Pancreas (tissue), 10 donors: ENCODE measurements around the gene RNF11. TPM values are rescaled to one million over a fixed set of nuclear protein-coding genes. Genes with fewer than 3 reads are reported as not detected.

Experiments used
- ATAC-seq, 4 donors: fragments of 200-7000 bp; cut with Tn5 transposase; one replicate each; pipeline versions ENCODE4 v1.8.0 to v1.9.1; 2020; ENCODE audit warnings: mild to moderate bottlenecking in 4 of 4, moderate library complexity in 4 of 4
- DNase-seq, 6 donors: peaks; one replicate each; pipeline ENCODE4 v3.0.0-alpha.2; 2020
- FAIRE-seq: peaks from 2 replicates; lab custom pipeline; 2012; peaks lifted over from hg19 to GRCh38; lab: Jason Lieb, UNC
- H3K27ac ChIP-seq, 4 donors: fragments of 200-600 bp; sonication (generic); 1 replicate in 3 of 4; 2 replicates in 1 of 4; pipeline versions ENCODE4 v1.5.0 to v1.8.0; 2020
- H3K27me3 ChIP-seq, 4 donors: fragments of 200-600 bp; one replicate each; pipeline ENCODE4 v1.8.0; 2021
- H3K36me3 ChIP-seq, 3 donors: fragments of 200-600 bp; sonication (generic) in 1 of 3; one replicate each; pipeline versions ENCODE4 v1.5.0 to v1.8.0; 2020 to 2021
- H3K4me1 ChIP-seq, 3 donors: fragments of 200-600 bp; one replicate each; pipeline ENCODE4 v1.8.0; 2021
- H3K4me3 ChIP-seq, 4 donors: fragments of 200-600 bp; sonication (generic) in 2 of 4; one replicate each; pipeline versions ENCODE4 v1.5.0 to v1.8.0; 2020 to 2021
- H3K9me3 ChIP-seq, 4 donors: fragments of 200-600 bp; one replicate each; pipeline ENCODE4 v1.8.0; 2021
- CTCF ChIP-seq, 4 donors: fragments of 200-600 bp; sonication (generic) in 3 of 4; IDR thresholded peaks; one replicate each; pipeline versions ENCODE4 v1.5.0 to v1.8.0; 2021; ENCODE audit warnings: antibody characterized with exemption in 4 of 4
- WGBS, 2 donors: extraction: QIAGEN DNeasy Blood & Tissue Kit; methylation state at CpG; one replicate each; pipeline ENCODE4 v1.1.7; 2013; 5-methylcytosine and 5-hydroxymethylcytosine counted together
- intact Hi-C, 3 donors: fragments of 100-400 bp; cut with DNase I; formaldehyde crosslinking; loops; one replicate each; pipeline versions ENCODE4 v1.11.1 to v1.14.2; 2022
- polyA plus RNA-seq, 2 donors: library from polyadenylated mRNA; stranded (reverse); fragments of 200-250 nt; gene quantifications; one replicate each; pipeline ENCODE4 v1.2.3, GENCODE V29; 2013
- total RNA-seq, 6 donors: library from RNA; stranded (reverse); fragmentation: NEBNext Ultra II Directional in 4 of 6; extraction: Animal tissue kit (Norgen Biotek cat#: 25700) in 4 of 6; gene quantifications; one replicate each; pipeline versions ENCODE4 v1.2.1 to v1.2.4, GENCODE V29; 2021 to 2023
- donor health status: healthy with polysubstance abuse.
- donor health status: DM: no; HTN: no; CAD: no; lungs with moderate emphysema.
- donor health status: DM: no; HTN: no; CAD: no.
- donor health status: control.
- donor health status: control.
- donor health status: Bipolar disorder and iron deficiency.
- donor health status: DM: yes; HTN: yes; CAD: no.
- donor health status: DM: no; HTN: no; CAD: no.
- donor health status: DM: no; HTN: no; CAD: no.
- donor health status: DM: yes; HTN: yes; CAD: no.

The RNF11 gene
- total and polyA plus RNA-seq, 8 donors = 19.8 to 51.8 (median 30.7) TPM

GRCh38 chr1:51240084-51240483 is 4.0 kb downstream of the RNF11 start:
- FAIRE-seq = no peak
- no peak for DNase-seq
- Histone ChIP-seq H3K27ac (no peak overlapping the region), H3K36me3 (no peaks in the 10 kb centered on the region), H3K9me3 (no peaks in the 10 kb centered on the region), H3K4me1 (peaks cover 0 to 23% (median 12%) of the 10 kb centered on the region in 3 donors), H3K27me3 (no peaks in the 10 kb centered on the region), H3K4me3 (no peak overlapping the region)
- ATAC-seq = no peak
- intact Hi-C loops = no loop called here
- WGBS, 2 donors = 60 to 65% methylated on average over 2 of the region's 2 CpGs
- TF ChIP-seq CTCF (IDR thresholded peaks at IDR 0.05) = no peak

GRCh38 chr1:51241119-51241518 is 5.0 kb downstream of the RNF11 start:
- no peak for TF ChIP-seq CTCF (IDR thresholded peaks at IDR 0.05)
- intact Hi-C loops = no loop called here
- H3K36me3 ChIP-seq = no peaks in the 10 kb centered on the region
- 68 to 69% methylated on average over 1 of the region's 1 CpG for WGBS, 2 donors
- FAIRE-seq (no peak), DNase-seq (no peak), ATAC-seq (no peak)
- H3K4me1 ChIP-seq = peaks cover 0 to 20% (median 7%) of the 10 kb centered on the region in 3 donors
- H3K27ac ChIP-seq = no peak overlapping the region
- H3K9me3 ChIP-seq = no peaks in the 10 kb centered on the region
- no peaks in the 10 kb centered on the region for H3K27me3 ChIP-seq
- no peak overlapping the region for H3K4me3 ChIP-seq

GRCh38 chr1:51242546-51242945 is 6.5 kb downstream of the RNF11 start:
- H3K36me3 ChIP-seq = no peaks in the 10 kb centered on the region
- H3K9me3 ChIP-seq = no peaks in the 10 kb centered on the region
- peaks cover 8 to 32% (median 11%) of the 10 kb centered on the region in 3 donors for H3K4me1 ChIP-seq
- DNase-seq (no peak), ATAC-seq (no peak), FAIRE-seq (no peak)
- 93% methylated on average over 4 of the region's 4 CpGs for WGBS, 2 donors
- no peak overlapping the region for H3K27ac ChIP-seq
- intact Hi-C loops = no loop called here
- H3K27me3 ChIP-seq = no peaks in the 10 kb centered on the region
- no peak for TF ChIP-seq CTCF (IDR thresholded peaks at IDR 0.05)
- no peak overlapping the region for H3K4me3 ChIP-seq

GRCh38 chr1:51247022-51247421 is 10.9 kb downstream of the RNF11 start:
- H3K27ac ChIP-seq = no peak overlapping the region
- 85 to 96% methylated on average over 2 of the region's 2 CpGs for WGBS, 2 donors
- no peaks in the 10 kb centered on the region for H3K36me3 ChIP-seq
- TF ChIP-seq CTCF (IDR thresholded peaks at IDR 0.05) = no peak
- peaks cover 9 to 21% (median 13%) of the 10 kb centered on the region in 3 donors for H3K4me1 ChIP-seq
- intact Hi-C loops = no loop called here
- no peaks in the 10 kb centered on the region for H3K27me3 ChIP-seq
- no peaks in the 10 kb centered on the region for H3K9me3 ChIP-seq
- ATAC-seq (no peak), DNase-seq (no peak), FAIRE-seq (no peak)
- H3K4me3 ChIP-seq = no peak overlapping the region

- H3K27me3 ChIP-seq = no peaks in the 10 kb centered on the region
- no peaks in the 10 kb centered on the region for H3K9me3 ChIP-seq
- peak in 1 of 4 donors; percentile 46 for ATAC-seq
- no peak for FAIRE-seq
- WGBS, 2 donors = 13 to 16% methylated on average over 1 of the region's 1 CpG
- no peak overlapping the region for H3K27ac ChIP-seq
- intact Hi-C loops = no loop called here
- TF ChIP-seq CTCF (IDR thresholded peaks at IDR 0.05) = no peak
- DNase-seq = no peak
- no peak overlapping the region for H3K4me3 ChIP-seq
- no peaks in the 10 kb centered on the region for H3K36me3 ChIP-seq
- peaks cover 9 to 21% (median 13%) of the 10 kb centered on the region in 3 donors for H3K4me1 ChIP-seq
Measured at GRCh38 chr1:51247499-51247898, 11.4 kb downstream of the RNF11 start.
